Heart right ventricle (tissue), 16 donors: ENCODE data around the gene ERVK3-1. TPM values are rescaled to one million over a fixed set of nuclear protein-coding genes. Genes with fewer than 3 reads are reported as not detected.

ENCODE experiments used
- ATAC-seq, 8 donors: fragments of 200-7000 bp; cut with Tn5 transposase; one replicate each; pipeline ENCODE4 v1.9.1; 2020; ENCODE audit warnings: mild to moderate bottlenecking in 8 of 8, moderate library complexity in 8 of 8, moderate number of reproducible peaks in 1 of 8
- DNase-seq, 2 donors: peaks; one replicate each; pipeline ENCODE4 v3.0.0-alpha.2; 2020
- H3K27ac ChIP-seq, 10 donors: fragments of 200-600 bp; sonication (generic) in 2 of 10; one replicate each; pipeline versions ENCODE4 v1.5.0 to v1.8.0; 2020 to 2022; ENCODE audit warnings: mild to moderate bottlenecking in 3 of 10
- H3K27me3 ChIP-seq, 7 donors: fragments of 200-600 bp; one replicate each; pipeline ENCODE4 v1.8.0; 2021 to 2022; ENCODE audit warnings: mild to moderate bottlenecking in 2 of 7
- H3K36me3 ChIP-seq, 9 donors: fragments of 200-600 bp; sonication (generic) in 1 of 9; one replicate each; pipeline versions ENCODE4 v1.5.0 to v1.8.0; 2020 to 2022; ENCODE audit warnings: mild to moderate bottlenecking in 2 of 9
- H3K4me1 ChIP-seq, 9 donors: fragments of 200-600 bp; sonication (generic) in 1 of 9; one replicate each; pipeline versions ENCODE4 v1.5.0 to v1.8.0; 2020 to 2022; ENCODE audit warnings: mild to moderate bottlenecking in 4 of 9
- H3K4me3 ChIP-seq, 10 donors: fragments of 200-600 bp; sonication (generic) in 2 of 10; one replicate each; pipeline versions ENCODE4 v1.5.0 to v1.8.0; 2020 to 2022; ENCODE audit warnings: mild to moderate bottlenecking in 7 of 10, moderate library complexity in 2 of 10
- H3K9me3 ChIP-seq, 11 donors: fragments of 200-600 bp in 10 of 11; sonication (generic) in 2 of 11; one replicate each; pipeline versions ENCODE4 v1.5.0 to v1.8.0; 2013 to 2022; ENCODE audit warnings: mild to moderate bottlenecking in 2 of 11, control low read depth in 1 of 11, moderate library complexity in 1 of 11
- WGBS, 2 donors: extraction: QIAGEN DNeasy Blood & Tissue Kit; methylation state at CpG; one replicate each; pipeline ENCODE4 v1.1.7; 2013; ENCODE audit warnings: inconsistent platforms in 1 of 2; 5-methylcytosine and 5-hydroxymethylcytosine counted together
- intact Hi-C, 10 donors: fragments of 100-400 bp; cut with DNase I; formaldehyde crosslinking; loops; one replicate each; pipeline versions ENCODE4 v1.11.1 to v1.14.2; 2022
- polyA plus RNA-seq, 2 donors: library from polyadenylated mRNA; stranded (reverse); fragments of 200-250 nt; gene quantifications; one replicate each; pipeline ENCODE4 v1.2.3, GENCODE V29; 2013
- total RNA-seq, 10 donors: library from RNA; stranded (reverse); fragmentation: NEBNext Ultra II Directional in 3 of 10; extraction: Animal tissue kit (Norgen Biotek cat#: 25700) in 3 of 10; gene quantifications; one replicate each; pipeline versions ENCODE4 v1.2.1 to v1.2.4, GENCODE V29; 2021 to 2023
- TF ChIP-seq, protein P1 (sequence below), 9 donors: fragments of 200-600 bp; sonication (generic) in 2 of 9; IDR thresholded peaks; one replicate each; pipeline versions ENCODE4 v1.5.0 to v1.8.0; 2021 to 2022; ENCODE audit warnings: antibody characterized with exemption in 9 of 9, mild to moderate bottlenecking in 5 of 9, moderate library complexity in 1 of 9
- donor health status: Arrhythmogenic right ventricular cardiomyopathy.
- donor health status: ischemic (EF 13 %, LVEDD 7.1; RV severe dilation, severe dysfunction).
- donor health status: healthy with polysubstance abuse.
- donor health status: DM: no; HTN: yes; CAD: no.
- donor health status: DM: no; HTN: no; CAD: no.
- donor health status: ischemic (EF 25% LVEDD 6.9; RV normal size, moderate dysfunction).
- donor health status: ischemic (EF 25% LVEDD 5.7; RV mildly dilated, moderate dysfunction).
- donor health status: healthy.
- donor health status: DM: yes; HTN: yes; CAD: no.
- donor health status: Ischemic cardiomyopathy.
- donor health status: ischemic (EF 35%, LVEDD 5.7; RV mildly dilated, moderate dysfunction).
- donor health status: nonischemic (EF 11% LVEDD 7.7; RV severe dilation, severe dysfunction).
- donor health status: DM: yes; HTN: yes; CAD: no.
- donor health status: PGD.
- donor health status: ischemic (EF 29% LVEDD 5.4; RV normal size, mild dysfunction).
- donor health status: nonischemic (EF 23%, LVEDD 6.1; RV moderate dilation, normal function).

Gene ERVK3-1
- total and polyA plus RNA-seq, 12 donors = 14.4 to 57.5 (median 19.4) TPM

DNA sequence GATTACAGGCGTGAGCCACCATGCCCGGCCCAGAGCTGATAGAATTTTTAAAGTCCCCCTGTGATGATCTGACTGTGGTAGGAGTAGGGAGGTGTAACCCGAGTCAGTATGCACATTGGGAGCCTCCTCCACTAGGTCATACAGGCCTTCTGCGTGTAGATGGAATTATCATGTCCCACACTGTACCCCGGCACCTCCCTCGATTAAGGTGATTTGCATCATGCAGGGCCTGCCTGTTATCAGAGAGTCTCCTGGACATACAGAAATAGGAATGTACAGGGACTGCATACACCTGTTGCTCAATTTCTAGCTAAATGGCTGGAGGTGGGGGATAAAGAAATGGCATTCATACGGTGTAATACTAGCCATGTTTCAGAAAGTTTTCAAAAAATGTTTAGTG lies 922 bp upstream of the ERVK3-1 start:
- ATAC-seq (no peak), DNase-seq (no peak)
- Histone ChIP-seq H3K4me3 (peak overlapping the region in 4 of 10 donors; percentile 63 to 80 (median 72)), H3K9me3 (peaks cover 0 to 16% (median 0%) of the 10 kb centered on the region in 11 donors), H3K27me3 (no peaks in the 10 kb centered on the region), H3K36me3 (peaks cover 0 to 57% (median 24%) of the 10 kb centered on the region in 9 donors), H3K27ac (peak overlapping the region in 6 of 10 donors; percentile 42 to 95 (median 91)), H3K4me1 (peaks cover 3 to 24% (median 16%) of the 10 kb centered on the region in 9 donors)
- intact Hi-C loops = loop anchor here in 4 of 10 donors (2.0 to 10.0 kb wide), 5 partner anchors 59 to 582 kb away; partner anchors contain the start of genes ZNF274 (in 1 of the 4), ZNF497 (in 1 of the 4) and ZNF544 (in 1 of the 4)
- TF ChIP-seq, protein P1, sequence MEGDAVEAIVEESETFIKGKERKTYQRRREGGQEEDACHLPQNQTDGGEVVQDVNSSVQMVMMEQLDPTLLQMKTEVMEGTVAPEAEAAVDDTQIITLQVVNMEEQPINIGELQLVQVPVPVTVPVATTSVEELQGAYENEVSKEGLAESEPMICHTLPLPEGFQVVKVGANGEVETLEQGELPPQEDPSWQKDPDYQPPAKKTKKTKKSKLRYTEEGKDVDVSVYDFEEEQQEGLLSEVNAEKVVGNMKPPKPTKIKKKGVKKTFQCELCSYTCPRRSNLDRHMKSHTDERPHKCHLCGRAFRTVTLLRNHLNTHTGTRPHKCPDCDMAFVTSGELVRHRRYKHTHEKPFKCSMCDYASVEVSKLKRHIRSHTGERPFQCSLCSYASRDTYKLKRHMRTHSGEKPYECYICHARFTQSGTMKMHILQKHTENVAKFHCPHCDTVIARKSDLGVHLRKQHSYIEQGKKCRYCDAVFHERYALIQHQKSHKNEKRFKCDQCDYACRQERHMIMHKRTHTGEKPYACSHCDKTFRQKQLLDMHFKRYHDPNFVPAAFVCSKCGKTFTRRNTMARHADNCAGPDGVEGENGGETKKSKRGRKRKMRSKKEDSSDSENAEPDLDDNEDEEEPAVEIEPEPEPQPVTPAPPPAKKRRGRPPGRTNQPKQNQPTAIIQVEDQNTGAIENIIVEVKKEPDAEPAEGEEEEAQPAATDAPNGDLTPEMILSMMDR (IDR thresholded peaks at IDR 0.05) = no peak
- 81 to 84% methylated on average over 7 of the region's 7 CpGs for WGBS, 2 donors

DNA sequence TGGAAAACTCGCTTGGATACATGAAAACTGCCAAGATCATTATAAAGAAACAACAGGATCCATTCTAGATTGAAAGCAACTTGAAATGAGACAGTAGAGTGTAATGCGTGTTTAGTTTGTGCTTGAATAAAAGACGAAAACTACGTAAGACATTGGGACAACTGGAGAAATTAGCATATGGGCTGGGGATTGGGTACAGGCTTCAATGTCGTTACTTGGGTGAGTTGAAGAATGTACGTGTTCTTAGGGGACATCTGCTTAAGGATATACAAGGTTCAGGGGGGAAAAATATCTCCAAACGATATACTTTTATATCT lies 471 bp upstream of the ERVK3-1 start:
- peaks cover 3 to 24% (median 16%) of the 10 kb centered on the region in 9 donors for H3K4me1 ChIP-seq
- WGBS, 2 donors = 10 to 28% methylated on average over 7 of the region's 7 CpGs
- H3K27me3 ChIP-seq = no peaks in the 10 kb centered on the region
- intact Hi-C loops = loop anchor here in 4 of 10 donors (1.0 to 10.0 kb wide), 6 partner anchors 58 to 582 kb away; partner anchors contain the start of genes ZNF274 (in 2 of the 4), ZNF497 (in 1 of the 4) and ZNF544 (in 1 of the 4)
- TF ChIP-seq, protein P1 (IDR thresholded peaks at IDR 0.05) = no peak
- H3K27ac ChIP-seq = peak overlapping the region; percentile 42 to 96 (median 91)
- ATAC-seq (peak in 6 of 8 donors; percentile 1 to 16 (median 6)), DNase-seq (no peak)
- peak overlapping the region in 9 of 10 donors; percentile 63 to 97 (median 76) for H3K4me3 ChIP-seq
- H3K9me3 ChIP-seq = peaks cover 0 to 13% (median 0%) of the 10 kb centered on the region in 11 donors
- H3K36me3 ChIP-seq = peaks cover 0 to 58% (median 24%) of the 10 kb centered on the region in 9 donors

DNA sequence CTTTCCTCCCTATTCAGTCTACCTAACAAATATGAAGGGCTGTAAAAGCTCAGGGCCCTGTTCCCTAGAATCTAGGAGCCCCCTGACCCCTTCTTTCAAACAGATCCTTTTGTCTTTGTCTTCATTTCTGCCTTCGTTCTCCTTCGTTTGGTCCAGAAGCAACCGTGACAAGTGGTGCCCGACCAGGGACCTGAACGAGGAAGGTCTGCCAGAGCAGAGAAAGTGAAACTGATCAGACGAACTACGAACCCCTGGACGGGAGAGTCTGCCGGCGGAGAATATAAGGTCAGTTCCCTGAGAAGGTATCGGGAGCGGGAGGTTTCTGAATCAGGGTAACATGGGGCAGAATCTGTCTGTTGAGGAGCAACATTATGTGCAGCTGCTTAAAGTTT lies 751 bp downstream of the ERVK3-1 start:
- Histone ChIP-seq H3K27me3 (no peaks in the 10 kb centered on the region), H3K4me3 (peak overlapping the region; percentile 50 to 97 (median 76)), H3K27ac (peak overlapping the region in 9 of 10 donors; percentile 79 to 96 (median 91)), H3K36me3 (peaks cover 0 to 48% (median 15%) of the 10 kb centered on the region in 9 donors), H3K4me1 (peaks cover 3 to 28% (median 20%) of the 10 kb centered on the region in 9 donors), H3K9me3 (peaks cover 0 to 14% (median 0%) of the 10 kb centered on the region in 11 donors)
- DNase-seq (no peak), ATAC-seq (no peak)
- TF ChIP-seq, protein P1 (IDR thresholded peaks at IDR 0.05) = no peak
- WGBS, 2 donors = 68 to 74% methylated on average over 12 of the region's 12 CpGs
- intact Hi-C loops = loop anchor here in 3 of 10 donors (1.0 to 10.0 kb wide), 5 partner anchors 57 to 123 kb away; partner anchors contain the start of genes ZNF274 (in 2 of the 3), ZNF497 (in 1 of the 3) and ZNF544 (in 1 of the 3)

DNA sequence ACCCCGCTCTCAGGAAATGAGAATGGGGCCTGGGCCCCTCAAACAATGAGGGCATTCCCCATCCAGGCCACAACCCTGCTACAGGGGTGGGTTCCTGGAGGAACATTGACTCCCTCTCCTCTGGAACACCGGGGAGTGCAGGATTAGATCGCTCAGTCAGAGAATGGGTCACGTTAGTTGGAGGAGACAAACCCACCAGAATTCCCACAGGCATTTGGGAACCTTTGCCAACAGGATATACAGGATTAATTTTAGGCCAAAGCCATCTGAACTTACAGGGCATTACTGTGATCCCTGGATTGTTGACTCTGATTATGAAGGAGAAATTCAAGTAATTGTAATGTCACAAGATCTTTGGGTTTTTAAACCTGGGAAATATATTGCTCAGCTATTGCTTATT lies 2.6 kb downstream of the ERVK3-1 start:
- WGBS, 2 donors = 85 to 86% methylated on average over 4 of the region's 4 CpGs
- DNase-seq (no peak), ATAC-seq (no peak)
- intact Hi-C loops = loop anchor here in 2 of 10 donors (10.0 kb wide), 2 partner anchors 73 to 123 kb away; partner anchors contain the start of gene ZNF274 (in 1 of the 2)
- Histone ChIP-seq H3K27me3 (no peaks in the 10 kb centered on the region), H3K4me3 (no peak overlapping the region), H3K27ac (no peak overlapping the region), H3K36me3 (peaks cover 0 to 60% (median 29%) of the 10 kb centered on the region in 9 donors), H3K4me1 (peaks cover 3 to 28% (median 20%) of the 10 kb centered on the region in 9 donors), H3K9me3 (peaks cover 0 to 7% (median 0%) of the 10 kb centered on the region in 11 donors)
- TF ChIP-seq, protein P1 (IDR thresholded peaks at IDR 0.05) = no peak
